Suprapubic skin (tissue), 4 donors: ENCODE results near the gene CDC45. TPM values are rescaled to one million over a fixed set of nuclear protein-coding genes. Genes with fewer than 3 reads are reported as not detected.

Experiments used
- DNase-seq, 2 donors: peaks; one replicate each; pipeline ENCODE4 v3.0.0-alpha.2; 2019; ENCODE audit warnings: low spot score in 2 of 2
- H3K27ac ChIP-seq: fragments of 200-600 bp; sonication (generic); one replicate; pipeline ENCODE4 v1.5.1; 2019
- H3K27me3 ChIP-seq: fragments of 200-600 bp; sonication (generic); one replicate; pipeline ENCODE4 v1.5.1; 2019
- H3K36me3 ChIP-seq: fragments of 200-600 bp; sonication (generic); one replicate; pipeline ENCODE4 v1.5.1; 2019
- H3K4me1 ChIP-seq: fragments of 200-600 bp; sonication (generic); one replicate; pipeline ENCODE4 v1.5.1; 2019
- H3K4me3 ChIP-seq: fragments of 200-600 bp; sonication (generic); one replicate; pipeline ENCODE4 v1.5.1; 2019; ENCODE audit warnings: mild to moderate bottlenecking
- H3K9me3 ChIP-seq: fragments of 200-600 bp; sonication (generic); one replicate; pipeline ENCODE4 v1.5.1; 2019
- EP300 ChIP-seq: sonication (generic); formaldehyde crosslinking; IDR thresholded peaks from one replicate; pipeline ENCODE4 v1.6.1; 2017; ENCODE audit warnings: antibody characterized with exemption
- POLR2A ChIP-seq, 2 donors: fragments of 450-650 bp; IDR thresholded peaks; one replicate each; pipeline ENCODE4 v1.6.1; 2017; ENCODE audit warnings: antibody characterized with exemption in 2 of 2, mild to moderate bottlenecking in 2 of 2, moderate library complexity in 2 of 2
- POLR2AphosphoS5 ChIP-seq, 3 donors: sonication (generic); formaldehyde crosslinking; IDR thresholded peaks; one replicate each; pipeline ENCODE4 v1.6.1; 2017; ENCODE audit warnings: antibody characterized with exemption in 3 of 3
- WGBS: methylation state at CpG from one replicate; pipeline ENCODE4 v1.1.5; 2018; 5-methylcytosine and 5-hydroxymethylcytosine counted together
- total RNA-seq, 4 donors: library from RNA; depleted of rRNA; stranded (reverse); fragments of >200 nt; gene quantifications; one replicate each; pipeline ENCODE4 v1.1.0, GENCODE V29; 2016
- TF ChIP-seq, protein P1 (sequence below), 2 donors: fragments of 200-600 bp in 1 of 2; fragments of 450-650 bp in 1 of 2; sonication (generic) in 1 of 2; IDR thresholded peaks; one replicate each; pipeline ENCODE4 v1.5.1; 2016 to 2019; ENCODE audit warnings: antibody characterized with exemption in 2 of 2, mild to moderate bottlenecking in 1 of 2, moderate library complexity in 1 of 2

Gene CDC45
- total RNA-seq, 4 donors from 2014 or later: 0.72 to 3.3 (median 1.4) TPM

GRCh38 chr22:19463008-19463407, 16.7 kb upstream of the CDC45 start:
- Histone ChIP-seq H3K27me3 (no peaks in the 10 kb centered on the region), H3K4me3 (no peak overlapping the region), H3K9me3 (no peaks in the 10 kb centered on the region), H3K27ac (no peak overlapping the region), H3K4me1 (peaks cover 3% of the 10 kb centered on the region), H3K36me3 (peaks cover 75% of the 10 kb centered on the region)
- DNase-seq: no peak
- 97% methylated on average over 1 of the region's 1 CpG for WGBS
- TF ChIP-seq EP300: no peak
- TF ChIP-seq, protein P1, sequence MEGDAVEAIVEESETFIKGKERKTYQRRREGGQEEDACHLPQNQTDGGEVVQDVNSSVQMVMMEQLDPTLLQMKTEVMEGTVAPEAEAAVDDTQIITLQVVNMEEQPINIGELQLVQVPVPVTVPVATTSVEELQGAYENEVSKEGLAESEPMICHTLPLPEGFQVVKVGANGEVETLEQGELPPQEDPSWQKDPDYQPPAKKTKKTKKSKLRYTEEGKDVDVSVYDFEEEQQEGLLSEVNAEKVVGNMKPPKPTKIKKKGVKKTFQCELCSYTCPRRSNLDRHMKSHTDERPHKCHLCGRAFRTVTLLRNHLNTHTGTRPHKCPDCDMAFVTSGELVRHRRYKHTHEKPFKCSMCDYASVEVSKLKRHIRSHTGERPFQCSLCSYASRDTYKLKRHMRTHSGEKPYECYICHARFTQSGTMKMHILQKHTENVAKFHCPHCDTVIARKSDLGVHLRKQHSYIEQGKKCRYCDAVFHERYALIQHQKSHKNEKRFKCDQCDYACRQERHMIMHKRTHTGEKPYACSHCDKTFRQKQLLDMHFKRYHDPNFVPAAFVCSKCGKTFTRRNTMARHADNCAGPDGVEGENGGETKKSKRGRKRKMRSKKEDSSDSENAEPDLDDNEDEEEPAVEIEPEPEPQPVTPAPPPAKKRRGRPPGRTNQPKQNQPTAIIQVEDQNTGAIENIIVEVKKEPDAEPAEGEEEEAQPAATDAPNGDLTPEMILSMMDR (IDR thresholded peaks at IDR 0.05): no peak
- TF ChIP-seq POLR2A (IDR thresholded peaks at IDR 0.05): no peak
- no peak for TF ChIP-seq POLR2AphosphoS5 (IDR thresholded peaks at IDR 0.05)

- TF ChIP-seq, protein P1 (IDR thresholded peaks at IDR 0.05): no peak
- no peak for TF ChIP-seq POLR2A (IDR thresholded peaks at IDR 0.05)
- no peak for TF ChIP-seq POLR2AphosphoS5 (IDR thresholded peaks at IDR 0.05)
- no peak for TF ChIP-seq EP300
- no peaks in the 10 kb centered on the region for H3K27me3 ChIP-seq
- H3K4me3 ChIP-seq: no peak overlapping the region
- H3K4me1 ChIP-seq: peaks cover 3% of the 10 kb centered on the region
- DNase-seq: no peak
- H3K27ac ChIP-seq: no peak overlapping the region
- H3K36me3 ChIP-seq: peaks cover 75% of the 10 kb centered on the region
- no peaks in the 10 kb centered on the region for H3K9me3 ChIP-seq
- 68% methylated on average over 7 of the region's 7 CpGs for whole genome bisulfite sequencing
Observed at GRCh38 chr22:19463491-19464469, 15.9 kb upstream of the CDC45 start.

GRCh38 chr22:19464546-19464945, 15.2 kb upstream of the CDC45 start:
- Histone ChIP-seq H3K27me3 (no peaks in the 10 kb centered on the region), H3K4me1 (peaks cover 3% of the 10 kb centered on the region), H3K9me3 (no peaks in the 10 kb centered on the region), H3K4me3 (no peak overlapping the region), H3K27ac (no peak overlapping the region), H3K36me3 (peaks cover 76% of the 10 kb centered on the region)
- peak in 1 of 2 donors; percentile 32 for DNase-seq
- WGBS: 82% methylated on average over 1 of the region's 1 CpG
- TF ChIP-seq EP300 (no peak), POLR2A (IDR thresholded peaks at IDR 0.05) (no peak)
- TF ChIP-seq, protein P1 (IDR thresholded peaks at IDR 0.05): no peak

DNA sequence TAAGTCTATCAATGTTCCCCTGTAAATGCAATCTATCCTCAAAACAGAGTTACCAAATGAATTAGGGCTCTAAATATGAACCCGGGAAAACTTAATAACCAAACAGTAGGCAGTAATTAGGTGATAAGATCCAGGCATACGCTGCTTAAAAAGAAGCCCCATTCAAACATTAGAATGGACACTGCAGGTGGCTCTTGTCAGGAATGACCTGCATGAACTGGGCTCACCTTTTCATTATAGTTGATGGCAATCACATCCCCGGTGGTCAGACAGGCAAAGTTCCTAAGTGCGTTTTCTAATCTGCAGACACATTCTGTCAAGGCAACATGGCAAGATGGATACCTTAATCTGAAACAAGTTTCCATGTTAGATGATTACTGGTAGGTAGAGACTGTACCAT, 14.7 kb upstream of the CDC45 start:
- Histone ChIP-seq H3K4me3 (no peak overlapping the region), H3K9me3 (no peaks in the 10 kb centered on the region), H3K36me3 (peaks cover 80% of the 10 kb centered on the region), H3K27ac (no peak overlapping the region), H3K4me1 (peaks cover 3% of the 10 kb centered on the region), H3K27me3 (no peaks in the 10 kb centered on the region)
- 90% methylated on average over 4 of the region's 4 CpGs for WGBS
- TF ChIP-seq POLR2AphosphoS5 (IDR thresholded peaks at IDR 0.05): no peak
- no peak for DNase-seq

GRCh38 chr22:19466126-19466716, 13.5 kb upstream of the CDC45 start:
- Histone ChIP-seq H3K4me3 (no peak overlapping the region), H3K4me1 (peaks cover 3% of the 10 kb centered on the region), H3K27me3 (no peaks in the 10 kb centered on the region), H3K27ac (no peak overlapping the region), H3K9me3 (no peaks in the 10 kb centered on the region), H3K36me3 (peaks cover 87% of the 10 kb centered on the region)
- TF ChIP-seq, protein P1 (IDR thresholded peaks at IDR 0.05): no peak
- no peak for TF ChIP-seq POLR2AphosphoS5 (IDR thresholded peaks at IDR 0.05)
- WGBS: 74% methylated on average over 13 of the region's 14 CpGs
- peak in 1 of 2 donors; percentile 45 for DNase-seq
